Subcutaneous adipose tissue (tissue), 4 donors: ENCODE results near the gene FLNB. TPM values are rescaled to one million over a fixed set of nuclear protein-coding genes. Genes with fewer than 3 reads are reported as not detected.

Source experiments
- CTCF ChIP-seq: fragments of 450-650 bp; IDR thresholded peaks from one replicate; pipeline ENCODE4 v1.5.1; 2016; ENCODE audit warnings: low read depth, mild to moderate bottlenecking, control low read depth, antibody characterized with exemption, moderate library complexity
- total RNA-seq, 4 donors: library from RNA; depleted of rRNA; stranded (reverse); fragments of >200 nt; gene quantifications; one replicate each; pipeline ENCODE4 v1.1.0, GENCODE V29; 2016

Gene FLNB
- total RNA-seq, 4 donors from 2014 or later: 62.2 to 158 (median 75.8) TPM

GRCh38 chr3:58189691-58190090, 181.5 kb downstream of the FLNB start:
- TF ChIP-seq CTCF: no peak

GRCh38 chr3:58190291-58190690, 182.1 kb downstream of the FLNB start:
- no peak for TF ChIP-seq CTCF

GRCh38 chr3:58190882-58191281, 182.7 kb downstream of the FLNB start:
- TF ChIP-seq CTCF: no peak

GRCh38 chr3:58191361-58191991, 183.3 kb downstream of the FLNB start:
- no peak for TF ChIP-seq CTCF

GRCh38 chr3:58192069-58192468, 183.8 kb downstream of the FLNB start:
- no peak for TF ChIP-seq CTCF

- no peak for TF ChIP-seq CTCF
Observed at GRCh38 chr3:58193682-58194407, 185.6 kb downstream of the FLNB start.

- TF ChIP-seq CTCF: no peak
Observed at GRCh38 chr3:58197588-58197987, 189.4 kb downstream of the FLNB start.
